Measurements from ENCODE around the gene CEP78. TPM values are rescaled to one million over a fixed set of nuclear protein-coding genes. Genes with fewer than 3 reads are reported as not detected.

Gene CEP78
- total RNA-seq, 1 donor from 2014 or later: 14.8 TPM

- no peaks in the 10 kb centered on the region for H3K36me3 ChIP-seq (ENCODE audit: control insufficient read depth, insufficient read depth, low read length)
- no peak for DNase-seq (ENCODE audit: low read depth)
- no peak for TF ChIP-seq CTCF (IDR thresholded peaks at IDR 0.05; ENCODE audit: insufficient read depth, low read length, poor library complexity, severe bottlenecking)
- no peak overlapping the region for H3K4me3 ChIP-seq (ENCODE audit: low read depth, low read length)
- no peaks in the 10 kb centered on the region for H3K27me3 ChIP-seq (ENCODE audit: control insufficient read depth, insufficient read depth, low read length)
Measured at GRCh38 chr9:78307360-78307759, 71.5 kb downstream of the CEP78 start.

DNA sequence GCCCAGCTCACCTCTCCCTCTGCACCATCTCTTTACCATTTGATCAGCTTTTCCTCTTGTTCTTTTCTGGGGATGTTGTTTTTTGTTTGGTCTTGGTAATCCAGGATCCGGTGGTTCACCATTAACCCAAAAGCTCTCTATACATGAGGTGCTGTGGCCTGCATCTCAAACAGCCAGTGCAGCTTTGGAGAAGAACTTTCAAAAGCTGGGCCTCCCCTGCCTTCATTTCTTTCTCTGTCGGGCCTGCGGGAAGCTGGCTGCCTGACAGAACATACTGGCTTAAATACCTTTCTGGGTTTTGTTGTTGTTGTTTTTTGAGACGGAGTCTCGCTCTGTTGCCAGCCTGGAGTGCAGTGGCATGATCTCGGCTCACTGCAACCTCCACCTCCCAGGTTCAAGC is 73.2 kb downstream of the CEP78 start:
- no peaks in the 10 kb centered on the region for H3K27me3 ChIP-seq (ENCODE audit: control insufficient read depth, insufficient read depth, low read length)
- H3K36me3 ChIP-seq (ENCODE audit: control insufficient read depth, insufficient read depth, low read length): no peaks in the 10 kb centered on the region
- no peak overlapping the region for H3K4me3 ChIP-seq (ENCODE audit: low read depth, low read length)
- no peak for DNase-seq (ENCODE audit: low read depth)
- no peak for TF ChIP-seq CTCF (IDR thresholded peaks at IDR 0.05; ENCODE audit: insufficient read depth, low read length, poor library complexity, severe bottlenecking)

- no peak for TF ChIP-seq CTCF (IDR thresholded peaks at IDR 0.05; ENCODE audit: insufficient read depth, low read length, poor library complexity, severe bottlenecking)
- Histone ChIP-seq H3K4me3 (ENCODE audit: low read depth, low read length) (no peak overlapping the region), H3K27me3 (ENCODE audit: control insufficient read depth, insufficient read depth, low read length) (no peaks in the 10 kb centered on the region), H3K36me3 (ENCODE audit: control insufficient read depth, insufficient read depth, low read length) (no peaks in the 10 kb centered on the region)
- DNase-seq (ENCODE audit: low read depth): no peak
Measured at GRCh38 chr9:78311075-78311474, 75.2 kb downstream of the CEP78 start.

- Histone ChIP-seq H3K36me3 (ENCODE audit: control insufficient read depth, insufficient read depth, low read length) (no peaks in the 10 kb centered on the region), H3K4me3 (ENCODE audit: low read depth, low read length) (no peak overlapping the region), H3K27me3 (ENCODE audit: control insufficient read depth, insufficient read depth, low read length) (no peaks in the 10 kb centered on the region)
- DNase-seq (ENCODE audit: low read depth): no peak
- no peak for TF ChIP-seq CTCF (IDR thresholded peaks at IDR 0.05; ENCODE audit: insufficient read depth, low read length, poor library complexity, severe bottlenecking)
Measured at GRCh38 chr9:78311886-78312524, 76.1 kb downstream of the CEP78 start.

DNA sequence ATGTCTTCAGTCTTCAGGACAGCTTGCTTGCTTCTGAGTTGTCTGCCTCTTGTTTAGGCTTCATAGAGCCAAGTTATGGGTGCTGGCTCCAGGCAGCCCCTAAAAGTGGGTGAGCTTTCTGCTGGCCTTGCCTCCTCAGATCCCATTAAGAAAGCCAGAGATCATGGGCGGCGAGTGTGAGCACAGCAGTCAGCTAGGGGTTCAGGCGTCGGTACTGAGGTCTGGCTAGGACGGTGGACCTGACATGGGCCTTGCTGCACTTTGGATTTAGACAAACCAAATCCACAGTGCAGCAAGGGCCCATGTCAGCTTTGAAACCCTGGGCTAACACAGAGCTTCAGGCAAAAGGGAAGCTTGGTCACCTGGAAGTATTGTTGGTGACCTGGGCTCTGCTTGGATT is 78.7 kb downstream of the CEP78 start:
- TF ChIP-seq CTCF (IDR thresholded peaks at IDR 0.05; ENCODE audit: insufficient read depth, low read length, poor library complexity, severe bottlenecking): no peak
- no peak for DNase-seq (ENCODE audit: low read depth)
- no peaks in the 10 kb centered on the region for H3K27me3 ChIP-seq (ENCODE audit: control insufficient read depth, insufficient read depth, low read length)
- H3K4me3 ChIP-seq (ENCODE audit: low read depth, low read length): no peak overlapping the region
- peaks cover 1% of the 10 kb centered on the region for H3K36me3 ChIP-seq (ENCODE audit: control insufficient read depth, insufficient read depth, low read length)
